Measurements from ENCODE around the gene UBE2G2.

DNA sequence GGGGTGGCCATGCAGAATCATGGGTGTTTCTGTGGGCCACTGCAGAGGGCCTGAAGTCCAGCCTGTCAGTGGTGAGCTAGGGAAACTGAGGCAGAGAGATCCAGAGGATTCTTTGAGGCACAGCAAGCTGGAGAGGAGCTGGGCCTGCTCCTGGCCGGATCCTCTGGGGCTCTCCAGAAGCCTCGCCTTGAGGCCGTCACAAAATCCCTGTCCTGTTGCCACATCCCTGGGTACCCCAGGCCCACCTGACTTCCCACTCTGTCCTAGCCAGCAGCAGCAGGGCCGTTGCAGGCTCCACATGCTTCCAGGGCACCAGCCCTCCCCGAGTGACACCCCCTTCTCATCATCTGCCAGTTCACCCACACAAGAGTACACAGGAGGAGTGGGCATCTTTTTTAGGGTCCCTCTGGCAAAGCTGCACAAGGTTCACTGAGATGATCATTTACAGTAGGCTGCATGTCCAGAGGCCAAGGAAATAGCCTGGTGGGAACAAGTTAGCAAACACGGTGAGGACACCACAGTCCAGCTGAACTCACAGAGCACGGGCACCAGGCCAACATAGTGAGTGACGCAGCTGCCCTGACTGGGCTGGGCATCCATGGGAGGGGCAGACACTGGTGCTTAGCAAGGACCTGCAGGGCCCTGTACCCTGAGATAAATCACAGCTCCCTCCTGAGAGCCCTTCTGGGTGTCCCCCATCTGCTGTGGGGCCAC is 65.2 kb downstream of the UBE2G2 start:
- no peak for TF ChIP-seq POLR2A (IDR thresholded peaks at IDR 0.05; ENCODE audit: low read depth, low read length)
- no peak for TF ChIP-seq SMC3 (IDR thresholded peaks at IDR 0.05; ENCODE audit: low read depth, low read length)
- TF ChIP-seq, protein P1, sequence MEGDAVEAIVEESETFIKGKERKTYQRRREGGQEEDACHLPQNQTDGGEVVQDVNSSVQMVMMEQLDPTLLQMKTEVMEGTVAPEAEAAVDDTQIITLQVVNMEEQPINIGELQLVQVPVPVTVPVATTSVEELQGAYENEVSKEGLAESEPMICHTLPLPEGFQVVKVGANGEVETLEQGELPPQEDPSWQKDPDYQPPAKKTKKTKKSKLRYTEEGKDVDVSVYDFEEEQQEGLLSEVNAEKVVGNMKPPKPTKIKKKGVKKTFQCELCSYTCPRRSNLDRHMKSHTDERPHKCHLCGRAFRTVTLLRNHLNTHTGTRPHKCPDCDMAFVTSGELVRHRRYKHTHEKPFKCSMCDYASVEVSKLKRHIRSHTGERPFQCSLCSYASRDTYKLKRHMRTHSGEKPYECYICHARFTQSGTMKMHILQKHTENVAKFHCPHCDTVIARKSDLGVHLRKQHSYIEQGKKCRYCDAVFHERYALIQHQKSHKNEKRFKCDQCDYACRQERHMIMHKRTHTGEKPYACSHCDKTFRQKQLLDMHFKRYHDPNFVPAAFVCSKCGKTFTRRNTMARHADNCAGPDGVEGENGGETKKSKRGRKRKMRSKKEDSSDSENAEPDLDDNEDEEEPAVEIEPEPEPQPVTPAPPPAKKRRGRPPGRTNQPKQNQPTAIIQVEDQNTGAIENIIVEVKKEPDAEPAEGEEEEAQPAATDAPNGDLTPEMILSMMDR (conservative IDR thresholded peaks at IDR 0.05; ENCODE audit: low read depth, low read length): no peak
- TF ChIP-seq RAD21 (IDR thresholded peaks at IDR 0.05; ENCODE audit: low read length): no peak
- TF ChIP-seq MAFK (IDR thresholded peaks at IDR 0.05; ENCODE audit: low read depth, low read length): no peak
- no peak for TF ChIP-seq MAZ (IDR thresholded peaks at IDR 0.05; ENCODE audit: borderline replicate concordance, low read depth, low read length)
- no peak for TF ChIP-seq CEBPB (IDR thresholded peaks at IDR 0.05; ENCODE audit: low read depth, low read length)
- no peak for TF ChIP-seq RFX5 (IDR thresholded peaks at IDR 0.05; ENCODE audit: low read depth, low read length)
- TF ChIP-seq MXI1 (IDR thresholded peaks at IDR 0.05; ENCODE audit: borderline replicate concordance, low read depth, low read length): no peak
- TF ChIP-seq, protein P2, sequence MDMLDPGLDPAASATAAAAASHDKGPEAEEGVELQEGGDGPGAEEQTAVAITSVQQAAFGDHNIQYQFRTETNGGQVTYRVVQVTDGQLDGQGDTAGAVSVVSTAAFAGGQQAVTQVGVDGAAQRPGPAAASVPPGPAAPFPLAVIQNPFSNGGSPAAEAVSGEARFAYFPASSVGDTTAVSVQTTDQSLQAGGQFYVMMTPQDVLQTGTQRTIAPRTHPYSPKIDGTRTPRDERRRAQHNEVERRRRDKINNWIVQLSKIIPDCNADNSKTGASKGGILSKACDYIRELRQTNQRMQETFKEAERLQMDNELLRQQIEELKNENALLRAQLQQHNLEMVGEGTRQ (IDR thresholded peaks at IDR 0.05; ENCODE audit: low read depth, low read length): no peak
- TF ChIP-seq RCOR1 (IDR thresholded peaks at IDR 0.05; ENCODE audit: insufficient replicate concordance, low read length): no peak
